ENCODE results near the gene FMO1.

GRCh38 chr1:171310661-171311087, 62.4 kb downstream of the FMO1 start:
- TF ChIP-seq CTCF (conservative IDR thresholded peaks at IDR 0.05): no peak
- no peak for TF ChIP-seq EZH2 (IDR thresholded peaks at IDR 0.05; ENCODE audit: low read depth)
